Keratinocyte (primary cell): ENCODE measurements around the gene C1orf87.

Source experiments
- CTCF ChIP-seq, 3 experiments: IDR thresholded peaks in 1 of 3; conservative IDR thresholded peaks in 1 of 3; optimal IDR thresholded peaks in 1 of 3; 2 replicates in 2 of 3; 3 replicates in 1 of 3; pipeline versions ENCODE3 to v1.5.1; 2011; ENCODE audit warnings: low read length in 3 of 3, mild to moderate bottlenecking in 3 of 3, moderate library complexity in 2 of 3, control low read depth in 1 of 3, inconsistent platforms in 1 of 3; ENCODE audit not compliant: insufficient read depth in 2 of 3; ENCODE audit errors: extremely low read depth in 1 of 3
- EZH2 ChIP-seq: IDR thresholded peaks from one replicate; pipeline ENCODE4 v1.6.1; 2012; ENCODE audit warnings: inconsistent platforms, mild to moderate bottlenecking, low read length, moderate library complexity

GRCh38 chr1:59976194-59977074, 97.1 kb downstream of the C1orf87 start:
- TF ChIP-seq EZH2 (no peak), CTCF (optimal IDR thresholded peaks at IDR 0.05 in 1 of 3, IDR thresholded peaks at IDR 0.05 in 1 of 3, conservative IDR thresholded peaks at IDR 0.05 in 1 of 3; ENCODE audit: extremely low read depth in 1 of 3, insufficient read depth in 2 of 3, low read length in 3 of 3) (peak; percentile 85 to 93 (median 88))
